ENCODE measurements around the gene RTN4R. TPM values are rescaled to one million over a fixed set of nuclear protein-coding genes. Genes with fewer than 3 reads are reported as not detected.
"Not testable (repeated sequence)": the region's sequence is repeated elsewhere in the genome, so short reads cannot be mapped to it uniquely, and the experiment has no call there.

The RTN4R gene
- total RNA-seq, 1 experiment from 2014 or later = 12.2 TPM

DNA sequence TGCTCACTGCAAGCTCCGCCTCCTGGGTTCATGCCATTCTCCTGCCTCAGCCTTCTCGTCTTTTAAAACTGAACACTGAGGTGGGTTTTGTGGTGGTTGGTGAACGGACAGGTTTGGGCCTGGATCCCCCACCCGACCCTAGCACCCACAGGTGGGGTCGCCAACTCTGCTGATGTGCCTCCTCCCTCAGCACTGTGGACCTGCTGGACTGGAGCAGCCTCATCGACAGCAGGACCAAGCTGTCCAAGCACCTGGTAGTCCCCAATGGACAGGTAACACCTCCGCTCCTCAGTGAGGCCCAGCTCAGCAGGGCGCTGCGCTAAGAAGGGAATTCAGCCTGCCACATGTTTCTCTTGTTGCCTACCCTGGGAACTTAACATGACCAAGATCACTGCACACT is 36.5 kb upstream of the RTN4R start:
- Histone ChIP-seq H3K4me3 (ENCODE audit: low read length) (no peak overlapping the region), H3K27ac (ENCODE audit: low read length) (no peak overlapping the region), H4K20me1 (ENCODE audit: low read length) (no peaks in the 10 kb centered on the region), H3K4me1 (ENCODE audit: insufficient read depth, low read length) (no peaks in the 10 kb centered on the region), H3K36me3 (ENCODE audit: low read depth, low read length) (no peaks in the 10 kb centered on the region), H3K9ac (ENCODE audit: low read length) (no peak overlapping the region), H3K27me3 (ENCODE audit: low read length) (no peaks in the 10 kb centered on the region), H3K9me3 (ENCODE audit: low read length) (no peaks in the 10 kb centered on the region), H2AFZ (ENCODE audit: low read length) (no peak overlapping the region), H3F3A (ENCODE audit: low read length, unreplicated experiment) (no peaks in the 10 kb centered on the region), H3K4me2 (ENCODE audit: low read length) (no peak overlapping the region), H3K79me2 (ENCODE audit: low read length) (no peaks in the 10 kb centered on the region), H3K9me2 (replicated peaks; ENCODE audit: low read length) (no peaks in the 10 kb centered on the region)
- ChIA-PET POLR2A (ENCODE audit: unreplicated experiment) (no interaction called here), CTCF (no interaction called here)
- DNase-seq (no peak), ATAC-seq (no peak)
- intact Hi-C loops (cut with micrococcal nuclease) = no loop called here
- BruUV-seq (replicated peaks) = no TSS peak
- TF ChIP-seq CTCF (conservative IDR thresholded peaks at IDR 0.05; ENCODE audit: low read depth, low read length) (no peak), EZH2 (IDR thresholded peaks at IDR 0.05; ENCODE audit: low read length, unreplicated experiment) (no peak), EZH2phosphoT487 (IDR thresholded peaks at IDR 0.05; ENCODE audit: borderline replicate concordance, low read length) (no peak)

DNA sequence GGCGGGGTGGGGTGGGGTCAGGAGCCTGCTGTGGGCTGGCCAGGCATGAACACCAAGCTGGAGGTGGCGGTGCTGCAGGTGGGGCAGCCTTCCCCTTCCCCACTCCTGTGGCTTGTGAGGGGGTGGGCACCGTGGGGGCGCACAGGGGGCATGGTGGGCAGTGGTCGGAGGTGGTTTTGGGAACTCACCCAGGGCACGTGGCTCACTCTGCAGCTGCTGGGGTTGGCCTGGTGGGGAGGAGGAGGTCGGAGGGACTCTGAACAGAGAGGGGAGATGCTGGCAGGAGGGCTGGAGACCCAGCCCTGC is 35.1 kb upstream of the RTN4R start:
- H3K4me2 ChIP-seq (ENCODE audit: low read length); H3F3A ChIP-seq (ENCODE audit: low read length, unreplicated experiment); H2AFZ ChIP-seq (ENCODE audit: low read length); H4K20me1 ChIP-seq (ENCODE audit: low read length); H3K9me3 ChIP-seq (ENCODE audit: low read length); BruUV-seq (replicated peaks); H3K27me3 ChIP-seq (ENCODE audit: low read length); H3K9me2 ChIP-seq (replicated peaks; ENCODE audit: low read length); DNase-seq; CTCF ChIA-PET; H3K4me1 ChIP-seq (ENCODE audit: insufficient read depth, low read length); H3K79me2 ChIP-seq (ENCODE audit: low read length); ATAC-seq; POLR2A ChIA-PET (ENCODE audit: unreplicated experiment); H3K36me3 ChIP-seq (ENCODE audit: low read depth, low read length); H3K27ac ChIP-seq (ENCODE audit: low read length); intact Hi-C loops (cut with micrococcal nuclease); H3K9ac ChIP-seq (ENCODE audit: low read length); H3K4me3 ChIP-seq (ENCODE audit: low read length): not testable (repeated sequence)

- ChIA-PET POLR2A (ENCODE audit: unreplicated experiment) (no interaction called here), CTCF (no interaction called here)
- H3K9me3 ChIP-seq (ENCODE audit: low read length) = no peaks in the 10 kb centered on the region
Observed at GRCh38 chr22:20302438-20303228, 34.5 kb upstream of the RTN4R start.

More at GRCh38 chr22:20302438-20303228, 34.5 kb upstream of the RTN4R start:
- H2AFZ ChIP-seq (ENCODE audit: low read length) = no peak overlapping the region
- H3K27ac ChIP-seq (ENCODE audit: low read length) = no peak overlapping the region
- H3K36me3 ChIP-seq (ENCODE audit: low read depth, low read length) = no peaks in the 10 kb centered on the region
- H3K9me2 ChIP-seq (replicated peaks; ENCODE audit: low read length) = no peaks in the 10 kb centered on the region
- DNase-seq (no peak), ATAC-seq (no peak)
- BruUV-seq (replicated peaks) = no TSS peak
- H3K4me1 ChIP-seq (ENCODE audit: insufficient read depth, low read length) = no peaks in the 10 kb centered on the region
- no peaks in the 10 kb centered on the region for H3K27me3 ChIP-seq (ENCODE audit: low read length)
- H3K4me3 ChIP-seq (ENCODE audit: low read length) = no peak overlapping the region
- H3K9ac ChIP-seq (ENCODE audit: low read length) = no peak overlapping the region
- H4K20me1 ChIP-seq (ENCODE audit: low read length) = no peaks in the 10 kb centered on the region
- H3K4me2 ChIP-seq (ENCODE audit: low read length) = no peak overlapping the region
- H3K79me2 ChIP-seq (ENCODE audit: low read length) = no peaks in the 10 kb centered on the region
- intact Hi-C loops (cut with micrococcal nuclease) = no loop called here
- no peak for TF ChIP-seq EZH2phosphoT487 (IDR thresholded peaks at IDR 0.05; ENCODE audit: borderline replicate concordance, low read length)
- no peak for TF ChIP-seq EZH2 (IDR thresholded peaks at IDR 0.05; ENCODE audit: low read length, unreplicated experiment)
- no peak for TF ChIP-seq CTCF (conservative IDR thresholded peaks at IDR 0.05; ENCODE audit: low read depth, low read length)
- H3F3A ChIP-seq (ENCODE audit: low read length, unreplicated experiment) = no peaks in the 10 kb centered on the region

All from PC-3 (cell line).